HG03469 (cell line): ENCODE data around the gene TPCN2.
"Not testable (repeated sequence)": the region's sequence is repeated elsewhere in the genome, so short reads cannot be mapped to it uniquely, and the experiment has no call there.

ENCODE experiments used
- ATAC-seq: cut with Tn5 transposase; IDR thresholded peaks from one replicate; pipeline ENCODE4 v1.9.1; 2021; ENCODE audit warnings: mild to moderate bottlenecking, moderate library complexity, moderate number of reproducible peaks; ENCODE audit not compliant: unreplicated experiment

The TPCN2 gene

GRCh38 chr11:69141742-69142141, 93.0 kb downstream of the TPCN2 start:
- ATAC-seq: no peak

- ATAC-seq: no peak
These were observed 94.2 kb downstream of the TPCN2 start for GRCh38 chr11:69142895-69143294.

- ATAC-seq: no peak
These were observed 95.8 kb downstream of the TPCN2 start for GRCh38 chr11:69144316-69145049.

GRCh38 chr11:69145050-69145380, 96.3 kb downstream of the TPCN2 start:
- no peak for ATAC-seq

- no peak for ATAC-seq
These were observed 99.6 kb downstream of the TPCN2 start for GRCh38 chr11:69148377-69148762.

- no peak for ATAC-seq
These were observed 100.1 kb downstream of the TPCN2 start for GRCh38 chr11:69148806-69149205.

GRCh38 chr11:69149338-69150045, 100.8 kb downstream of the TPCN2 start:
- not testable (repeated sequence) for ATAC-seq

GRCh38 chr11:69150175-69150574, 101.4 kb downstream of the TPCN2 start:
- ATAC-seq: no peak

- ATAC-seq: no peak
These were observed 103.1 kb downstream of the TPCN2 start for GRCh38 chr11:69151836-69152235.

GRCh38 chr11:69152733-69153421, 104.1 kb downstream of the TPCN2 start:
- ATAC-seq: no peak

GRCh38 chr11:69153661-69154060, 104.9 kb downstream of the TPCN2 start:
- no peak for ATAC-seq

GRCh38 chr11:69154211-69154913, 105.6 kb downstream of the TPCN2 start:
- no peak for ATAC-seq

GRCh38 chr11:69154938-69155301, 106.2 kb downstream of the TPCN2 start:
- ATAC-seq: no peak

GRCh38 chr11:69155302-69156234, 106.8 kb downstream of the TPCN2 start, which contains the start of gene SMIM38:
TSS of gene SMIM38 (plus strand) at chr11:69155935. CDS start at chr11:69157847, 1,912 bp downstream.
- ATAC-seq: no peak

GRCh38 chr11:69156235-69156639, 107.5 kb downstream of the TPCN2 start:
- ATAC-seq: no peak

GRCh38 chr11:69156673-69157155, 108.0 kb downstream of the TPCN2 start:
- no peak for ATAC-seq

- no peak for ATAC-seq
These were observed 108.6 kb downstream of the TPCN2 start for GRCh38 chr11:69157156-69157821.

- ATAC-seq: no peak
These were observed 109.1 kb downstream of the TPCN2 start for GRCh38 chr11:69157822-69158231.
